ENCODE measurements around the gene KCNIP1. TPM values are rescaled to one million over a fixed set of nuclear protein-coding genes. Genes with fewer than 3 reads are reported as not detected.

The KCNIP1 gene
- total and polyA plus RNA-seq, 2 of the 8 experiments (the other 6 are each of a cell fraction or from before 2014, with no cell fraction given): 0.52 to 0.83 TPM

GRCh38 chr5:170485616-170485911 is 18.3 kb upstream of the KCNIP1 start:
- peaks cover 2 to 5% (median 4%) of the 10 kb centered on the region in 4 experiments; a peak in 3 of 7 replicates for H3K4me1 ChIP-seq (replicated peaks in 1 of 4; ENCODE audit: control insufficient read depth in 3 of 4, insufficient read depth in 4 of 4, low read length in 3 of 4)

More at GRCh38 chr5:170485616-170485911, 18.3 kb upstream of the KCNIP1 start:
- Histone ChIP-seq H4K20me1 (replicated peaks in 1 of 2; ENCODE audit: control insufficient read depth in 1 of 2, insufficient read depth in 2 of 2, low read length in 2 of 2) (no peaks in the 10 kb centered on the region), H3K79me2 (ENCODE audit: control insufficient read depth in 1 of 2, insufficient read depth in 2 of 2, low read length in 2 of 2) (no peaks in the 10 kb centered on the region), H3K9ac (replicated peaks in 1 of 4; ENCODE audit: extremely low read depth in 1 of 4, low read depth in 3 of 4, low read length in 3 of 4) (no peak overlapping the region), H2AK5ac (ENCODE audit: low read depth, low read length) (no peak overlapping the region), H3K4me3 (ENCODE audit: extremely low read depth in 1 of 4, insufficient read depth in 2 of 4, low read depth in 3 of 4, low read length in 4 of 4) (no peak overlapping the region), H2BK15ac (ENCODE audit: low read length) (no peak overlapping the region), H3K27ac (ENCODE audit: low read depth, low read length) (no peak overlapping the region), H4K5ac (ENCODE audit: insufficient read length, low read depth, low read length) (no peak overlapping the region), H3K14ac (ENCODE audit: insufficient read length) (no peak overlapping the region), H3K18ac (ENCODE audit: extremely low read depth, low read length) (no peak overlapping the region), H3K79me1 (ENCODE audit: low read depth, low read length) (no peaks in the 10 kb centered on the region), H3K4me2 (ENCODE audit: insufficient read depth in 1 of 2, low read depth in 2 of 2, low read length in 2 of 2) (no peak overlapping the region), H2AFZ (ENCODE audit: low read length) (no peak overlapping the region), H2BK12ac (ENCODE audit: low read depth, low read length) (no peak overlapping the region), H4K8ac (ENCODE audit: extremely low read depth, insufficient read depth, low read length) (no peak overlapping the region), H2BK20ac (ENCODE audit: low read length) (no peak overlapping the region), H3K56ac (replicated peaks; ENCODE audit: insufficient read length, low read depth, low read length) (no peak overlapping the region), H2BK120ac (replicated peaks; ENCODE audit: low read depth, low read length) (no peak overlapping the region), H3K23me2 (ENCODE audit: low read depth, low read length) (no peaks in the 10 kb centered on the region; the same call in 1 of the 2 replicates), H3K23ac (ENCODE audit: insufficient read length) (no peak overlapping the region), H3K9me3 (ENCODE audit: insufficient read depth in 2 of 2, low read depth in 1 of 2, low read length in 1 of 2) (no peaks in the 10 kb centered on the region), H2BK5ac (ENCODE audit: low read depth, low read length) (no peak overlapping the region), H3K4ac (replicated peaks; ENCODE audit: insufficient read length, low read depth, low read length) (no peak overlapping the region), H3K36me3 (ENCODE audit: control insufficient read depth in 2 of 4, insufficient read depth in 4 of 4, low read length in 3 of 4) (no peaks in the 10 kb centered on the region), H4K91ac (replicated peaks; ENCODE audit: insufficient read length, low read length) (no peak overlapping the region), H3K27me3 (replicated peaks in 1 of 4; ENCODE audit: control insufficient read depth in 3 of 4, extremely low read depth in 1 of 4, insufficient read depth in 3 of 4, low read length in 3 of 4) (no peaks in the 10 kb centered on the region; a peak in 2 of 7 replicates)
- ChIA-PET POLR2A (ENCODE audit: partially characterized antibody) (interaction anchor here (1.0 to 1.1 kb wide), 2 partner anchors 11 to 21 kb away, joined by 3 to 4 read pairs; no protein-coding TSS in a partner anchor), CTCF (ENCODE audit: partially characterized antibody) (interaction anchor here (0.9 to 4.1 kb wide), 4 partner anchors 9 to 51 kb away, joined by 3 to 27 read pairs (median 10); no protein-coding TSS in a partner anchor)
- TF ChIP-seq CEBPB (IDR thresholded peaks at IDR 0.05; ENCODE audit: low read depth, low read length) (no peak), TBP (IDR thresholded peaks at IDR 0.05; ENCODE audit: low read depth, low read length) (no peak), CBX5 (IDR thresholded peaks at IDR 0.05; ENCODE audit: low read depth, low read length) (no peak), CHD2 (IDR thresholded peaks at IDR 0.05; ENCODE audit: low read length) (no peak), POU5F1 (IDR thresholded peaks at IDR 0.05; ENCODE audit: low read depth, low read length) (no peak), E2F6 (IDR thresholded peaks at IDR 0.05) (no peak), RXRA (IDR thresholded peaks at IDR 0.05; ENCODE audit: insufficient read depth, low read depth, low read length) (no peak), CHD1 (IDR thresholded peaks at IDR 0.05; ENCODE audit: low read depth, low read length) (no peak)
- DNase-seq (ENCODE audit: low read depth in 1 of 2, low spot score in 2 of 2) (no peak), FAIRE-seq (no peak)

Data from H1 (cell line).